Nephron (organoid): Measurements from ENCODE around the gene CBX3.

Source experiments
- H3K27ac Mint-ChIP-seq, 3 experiments: 2 replicates each; pipeline ENCODE4 v1.8.0; 2020; ENCODE audit warnings: mixed read lengths in 3 of 3, mild to moderate bottlenecking in 2 of 3, moderate library complexity in 1 of 3
- H3K27me3 Mint-ChIP-seq: 2 replicates; pipeline ENCODE4 v1.8.0; 2021; ENCODE audit warnings: low read depth, mild to moderate bottlenecking, moderate library complexity, mixed read lengths
- H3K36me3 Mint-ChIP-seq: 2 replicates; pipeline ENCODE4 v1.8.0; 2020; ENCODE audit warnings: low read depth, mixed read lengths
- H3K4me1 Mint-ChIP-seq: 2 replicates; pipeline ENCODE4 v1.8.0; 2020; ENCODE audit warnings: mixed read lengths
- H3K4me3 Mint-ChIP-seq, 3 experiments: 2 replicates each; pipeline ENCODE4 v1.8.0; 2020; ENCODE audit warnings: mild to moderate bottlenecking in 3 of 3, mixed read lengths in 3 of 3, moderate library complexity in 2 of 3
- H3K9me3 Mint-ChIP-seq: 2 replicates; pipeline ENCODE4 v1.8.0; 2020; ENCODE audit warnings: mixed read lengths
- CTCF ChIP-seq, 3 experiments: fragments of 200-600 bp; sonication (generic); IDR thresholded peaks; one replicate each; pipeline ENCODE4 v1.5.0; 2021; ENCODE audit warnings: antibody characterized with exemption in 3 of 3; ENCODE audit not compliant: unreplicated experiment in 3 of 3

Gene CBX3

GRCh38 chr7:26155531-26156375 lies 45.8 kb upstream of the CBX3 start:
- Mint-ChIP-seq H3K4me3 (peak overlapping the region; percentile 41 to 55 (median 42)), H3K36me3 (no peaks in the 10 kb centered on the region), H3K4me1 (peaks cover 30% of the 10 kb centered on the region), H3K27me3 (peaks cover 65% of the 10 kb centered on the region), H3K9me3 (no peaks in the 10 kb centered on the region), H3K27ac (peak overlapping the region in 2 of 3 experiments; percentile 21 to 59)
- TF ChIP-seq CTCF (IDR thresholded peaks at IDR 0.05; ENCODE audit: unreplicated experiment in 3 of 3): no peak

- TF ChIP-seq CTCF (IDR thresholded peaks at IDR 0.05; ENCODE audit: unreplicated experiment in 3 of 3): no peak
- Mint-ChIP-seq H3K4me1 (peaks cover 25% of the 10 kb centered on the region), H3K36me3 (no peaks in the 10 kb centered on the region), H3K27me3 (peaks cover 56% of the 10 kb centered on the region), H3K9me3 (no peaks in the 10 kb centered on the region), H3K4me3 (no peak overlapping the region), H3K27ac (peak overlapping the region in 2 of 3 experiments; percentile 21 to 59)
These were observed 44.8 kb upstream of the CBX3 start for GRCh38 chr7:26156451-26157420.

GRCh38 chr7:26157520-26158105 lies 43.9 kb upstream of the CBX3 start:
- Mint-ChIP-seq H3K4me3 (no peak overlapping the region), H3K4me1 (peaks cover 25% of the 10 kb centered on the region), H3K27ac (peak overlapping the region in 1 of 3 experiments; percentile 17), H3K27me3 (peaks cover 53% of the 10 kb centered on the region), H3K36me3 (no peaks in the 10 kb centered on the region), H3K9me3 (no peaks in the 10 kb centered on the region)
- no peak for TF ChIP-seq CTCF (IDR thresholded peaks at IDR 0.05; ENCODE audit: unreplicated experiment in 3 of 3)

- Mint-ChIP-seq H3K4me3 (no peak overlapping the region), H3K9me3 (no peaks in the 10 kb centered on the region), H3K36me3 (no peaks in the 10 kb centered on the region), H3K4me1 (peaks cover 17% of the 10 kb centered on the region), H3K27me3 (peaks cover 39% of the 10 kb centered on the region), H3K27ac (peak overlapping the region in 2 of 3 experiments; percentile 21 to 67)
- no peak for TF ChIP-seq CTCF (IDR thresholded peaks at IDR 0.05; ENCODE audit: unreplicated experiment in 3 of 3)
These were observed 42.3 kb upstream of the CBX3 start for GRCh38 chr7:26159243-26159642.

- Mint-ChIP-seq H3K4me3 (no peak overlapping the region), H3K27ac (no peak overlapping the region), H3K4me1 (peaks cover 13% of the 10 kb centered on the region), H3K36me3 (no peaks in the 10 kb centered on the region), H3K27me3 (peaks cover 22% of the 10 kb centered on the region), H3K9me3 (no peaks in the 10 kb centered on the region)
- no peak for TF ChIP-seq CTCF (IDR thresholded peaks at IDR 0.05; ENCODE audit: unreplicated experiment in 3 of 3)
These were observed 40.6 kb upstream of the CBX3 start for GRCh38 chr7:26160896-26161295.
